ENCODE data around the gene TAX1BP3. TPM values are rescaled to one million over a fixed set of nuclear protein-coding genes. Genes with fewer than 3 reads are reported as not detected.

TAX1BP3 gene
- total and polyA plus RNA-seq, 2 of the 13 experiments (the other 11 are each of a cell fraction or from before 2014, with no cell fraction given) = 16.7 to 45.1 TPM

GRCh38 chr17:3636908-3637373, 31.4 kb downstream of the TAX1BP3 start (continued):
- no peak for TF ChIP-seq GTF3A (CRISPR knock-in tag; conservative IDR thresholded peaks at IDR 0.05)
- no peak for TF ChIP-seq SUZ12 (IDR thresholded peaks at IDR 0.05; ENCODE audit: low read depth, low read length)
- no peak for TF ChIP-seq KLF9 (CRISPR knock-in tag; IDR thresholded peaks at IDR 0.05; ENCODE audit: low read depth)
- no peak for TF ChIP-seq KDM2A (CRISPR knock-in tag; IDR thresholded peaks at IDR 0.05; ENCODE audit: borderline replicate concordance, low read depth)
- TF ChIP-seq SATB2 (CRISPR knock-in tag; IDR thresholded peaks at IDR 0.05) = 0 out of 2 replicates have a peak, but pooled peaks have one; percentile 13
- no peak for TF ChIP-seq ZNF589 (CRISPR knock-in tag; conservative IDR thresholded peaks at IDR 0.05)
- TF ChIP-seq, protein P1, sequence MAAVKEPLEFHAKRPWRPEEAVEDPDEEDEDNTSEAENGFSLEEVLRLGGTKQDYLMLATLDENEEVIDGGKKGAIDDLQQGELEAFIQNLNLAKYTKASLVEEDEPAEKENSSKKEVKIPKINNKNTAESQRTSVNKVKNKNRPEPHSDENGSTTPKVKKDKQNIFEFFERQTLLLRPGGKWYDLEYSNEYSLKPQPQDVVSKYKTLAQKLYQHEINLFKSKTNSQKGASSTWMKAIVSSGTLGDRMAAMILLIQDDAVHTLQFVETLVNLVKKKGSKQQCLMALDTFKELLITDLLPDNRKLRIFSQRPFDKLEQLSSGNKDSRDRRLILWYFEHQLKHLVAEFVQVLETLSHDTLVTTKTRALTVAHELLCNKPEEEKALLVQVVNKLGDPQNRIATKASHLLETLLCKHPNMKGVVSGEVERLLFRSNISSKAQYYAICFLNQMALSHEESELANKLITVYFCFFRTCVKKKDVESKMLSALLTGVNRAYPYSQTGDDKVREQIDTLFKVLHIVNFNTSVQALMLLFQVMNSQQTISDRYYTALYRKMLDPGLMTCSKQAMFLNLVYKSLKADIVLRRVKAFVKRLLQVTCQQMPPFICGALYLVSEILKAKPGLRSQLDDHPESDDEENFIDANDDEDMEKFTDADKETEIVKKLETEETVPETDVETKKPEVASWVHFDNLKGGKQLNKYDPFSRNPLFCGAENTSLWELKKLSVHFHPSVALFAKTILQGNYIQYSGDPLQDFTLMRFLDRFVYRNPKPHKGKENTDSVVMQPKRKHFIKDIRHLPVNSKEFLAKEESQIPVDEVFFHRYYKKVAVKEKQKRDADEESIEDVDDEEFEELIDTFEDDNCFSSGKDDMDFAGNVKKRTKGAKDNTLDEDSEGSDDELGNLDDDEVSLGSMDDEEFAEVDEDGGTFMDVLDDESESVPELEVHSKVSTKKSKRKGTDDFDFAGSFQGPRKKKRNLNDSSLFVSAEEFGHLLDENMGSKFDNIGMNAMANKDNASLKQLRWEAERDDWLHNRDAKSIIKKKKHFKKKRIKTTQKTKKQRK (IDR thresholded peaks at IDR 0.05; ENCODE audit: low read length) = no peak
- no peak for TF ChIP-seq TCF7 (IDR thresholded peaks at IDR 0.05; ENCODE audit: low read depth)
- TF ChIP-seq PAWR (CRISPR knock-in tag; IDR thresholded peaks at IDR 0.05; ENCODE audit: borderline replicate concordance) = 0 out of 2 replicates have a peak, but pooled peaks have one; percentile 55
- TF ChIP-seq RAD21 (CRISPR knock-in tag; IDR thresholded peaks at IDR 0.05) = no peak
- TF ChIP-seq PRDM15 (CRISPR knock-in tag; IDR thresholded peaks at IDR 0.05) = peak; percentile 60; the same call in 1 of the 2 replicates
- TF ChIP-seq E2F1 (CRISPR knock-in tag; IDR thresholded peaks at IDR 0.05) = 0 out of 2 replicates have a peak, but pooled peaks have one; percentile 16
- TF ChIP-seq NR2F6 (IDR thresholded peaks at IDR 0.05) = no peak
- TF ChIP-seq NR2F6 (CRISPR knock-in tag; IDR thresholded peaks at IDR 0.05) = no peak
- no peak for TF ChIP-seq HDAC2 (CRISPR knock-in tag; IDR thresholded peaks at IDR 0.05)
- TF ChIP-seq ZBTB7B (CRISPR knock-in tag; IDR thresholded peaks at IDR 0.05) = no peak
- no peak for TF ChIP-seq ZFP90 (CRISPR knock-in tag; IDR thresholded peaks at IDR 0.05; ENCODE audit: borderline replicate concordance)
- TF ChIP-seq TP53 (CRISPR knock-in tag; conservative IDR thresholded peaks at IDR 0.05) = 0 out of 2 replicates have a peak, but pooled peaks have one; percentile 78
- TF ChIP-seq TOPORS (CRISPR knock-in tag; IDR thresholded peaks at IDR 0.05) = 0 out of 2 replicates have a peak, but pooled peaks have one; percentile 18
- TF ChIP-seq HMGXB4 (CRISPR knock-in tag; IDR thresholded peaks at IDR 0.05; ENCODE audit: borderline replicate concordance in 1 of 2, low read depth in 1 of 2) = no peak; a peak in 1 of 4 replicates
- TF ChIP-seq LCORL (IDR thresholded peaks at IDR 0.05) = no peak
- TF ChIP-seq LCORL (CRISPR knock-in tag; IDR thresholded peaks at IDR 0.05) = no peak
